IMR-90 (cell line): ENCODE measurements around the gene C11orf21. TPM values are rescaled to one million over a fixed set of nuclear protein-coding genes. Genes with fewer than 3 reads are reported as not detected.

Source experiments
- ATAC-seq: fragments of 200-7000 bp; cut with Tn5 transposase; 2 replicates; pipeline ENCODE4 v1.9.1; 2020; ENCODE audit warnings: low read depth, mild to moderate bottlenecking, moderate library complexity
- BruUV-seq: library from RNA; stranded (reverse); fragments of 400-500 nt; replicated peaks from 2 replicates; lab custom pipeline; 2021; lab: Mats Ljungman, UMichigan
- CTCF ChIA-PET: fragments of 300-600 bp; formaldehyde crosslinking; extraction: SDS; loops from one replicate; lab custom pipeline; 2021; ENCODE audit warnings: antibody characterized with exemption; lab: Yijun Ruan, JAX
- POLR2A ChIA-PET: fragments of 300-600 bp; sonication (Branson Sonifier 250); formaldehyde crosslinking; loops from one replicate; lab custom pipeline; 2022; ENCODE audit warnings: antibody characterized with exemption; ENCODE audit not compliant: unreplicated experiment; lab: Charles Lee
- DNase-seq: peaks from one replicate; pipeline ENCODE4 v3.0.0; 2013
- H2AFZ ChIP-seq: replicated peaks from 2 replicates; pipeline ENCODE3; 2013; ENCODE audit warnings: low read length, mild to moderate bottlenecking; ENCODE audit not compliant: poor library complexity
- H2AK5ac ChIP-seq: 2 replicates; pipeline ENCODE4 v1.6.1; 2013; ENCODE audit warnings: low read depth, low read length, inconsistent platforms
- H2AK9ac ChIP-seq: replicated peaks from 2 replicates; pipeline ENCODE3; 2013; ENCODE audit warnings: mild to moderate bottlenecking, low read depth, low read length, moderate library complexity; ENCODE audit not compliant: poor library complexity
- H2BK120ac ChIP-seq: 2 replicates; pipeline ENCODE4 v1.6.1; 2013; ENCODE audit warnings: low read depth, low read length, inconsistent platforms
- H2BK15ac ChIP-seq: 3 replicates; pipeline ENCODE4 v1.6.1; 2013; ENCODE audit warnings: low read depth, low read length, inconsistent platforms
- H2BK20ac ChIP-seq: 2 replicates; pipeline ENCODE4 v1.6.1; 2013; ENCODE audit warnings: low read depth, mild to moderate bottlenecking, inconsistent platforms, low read length, moderate library complexity
- H2BK5ac ChIP-seq: 2 replicates; pipeline ENCODE4 v1.6.1; 2013; ENCODE audit warnings: mild to moderate bottlenecking, low read depth, low read length, inconsistent platforms; ENCODE audit not compliant: poor library complexity, severe bottlenecking
- H3K14ac ChIP-seq: replicated peaks from 2 replicates; pipeline ENCODE4 v1.6.1; 2013; ENCODE audit warnings: low read depth, low read length, inconsistent platforms
- H3K18ac ChIP-seq: 2 replicates; pipeline ENCODE4 v1.6.1; 2013; ENCODE audit warnings: low read depth, low read length, control low read depth
- H3K23ac ChIP-seq: 2 replicates; pipeline ENCODE4 v1.6.1; 2013; ENCODE audit warnings: low read depth, low read length, inconsistent platforms
- H3K27ac ChIP-seq: 2 replicates; pipeline ENCODE4 v1.5.1; 2013; ENCODE audit warnings: mild to moderate bottlenecking, control low read depth, low read length; ENCODE audit not compliant: insufficient read depth
- H3K27me3 ChIP-seq: 2 replicates; pipeline ENCODE4 v1.6.1; 2013; ENCODE audit warnings: low read length; ENCODE audit not compliant: control insufficient read depth, insufficient read depth
- H3K36me3 ChIP-seq: 2 replicates; pipeline ENCODE4 v1.6.1; 2013; ENCODE audit warnings: low read length, mixed read lengths; ENCODE audit not compliant: control insufficient read depth, insufficient read depth
- H3K4ac ChIP-seq: 2 replicates; pipeline ENCODE4 v1.6.1; 2013; ENCODE audit warnings: low read depth, low read length, inconsistent platforms
- H3K4me1 ChIP-seq: 2 replicates; pipeline ENCODE4 v1.6.1; 2013; ENCODE audit warnings: low read length, mixed read lengths; ENCODE audit not compliant: control insufficient read depth, insufficient read depth
- H3K4me2 ChIP-seq: 2 replicates; pipeline ENCODE4 v1.6.1; 2013; ENCODE audit warnings: low read depth, mild to moderate bottlenecking, control low read depth, low read length, moderate library complexity
- H3K4me3 ChIP-seq: 2 replicates; pipeline ENCODE4 v1.5.1; 2013; ENCODE audit warnings: low read depth, mild to moderate bottlenecking, control low read depth, low read length, moderate library complexity; ENCODE audit not compliant: insufficient read depth
- H3K56ac ChIP-seq: 2 replicates; pipeline ENCODE4 v1.6.1; 2013; ENCODE audit warnings: low read length, inconsistent platforms; ENCODE audit not compliant: insufficient read depth; ENCODE audit errors: extremely low read depth
- H3K79me1 ChIP-seq, 2 experiments: 2 replicates each; pipeline ENCODE4 v1.6.1; 2013; ENCODE audit warnings: low read length in 2 of 2, inconsistent platforms in 1 of 2, low read depth in 1 of 2
- H3K9ac ChIP-seq: 2 replicates; pipeline ENCODE4 v1.6.1; 2013; ENCODE audit warnings: low read depth, low read length, control low read depth
- H3K9me1 ChIP-seq: 2 replicates; pipeline ENCODE4 v1.6.1; 2013; ENCODE audit warnings: low read length, inconsistent platforms; ENCODE audit not compliant: insufficient read depth
- H3K9me3 ChIP-seq: 2 replicates; pipeline ENCODE4 v1.6.1; 2013; ENCODE audit warnings: low read length; ENCODE audit not compliant: control insufficient read depth, insufficient read depth
- H4K20me1 ChIP-seq: 2 replicates; pipeline ENCODE4 v1.6.1; 2013; ENCODE audit warnings: low read length, inconsistent platforms; ENCODE audit not compliant: insufficient read depth
- H4K5ac ChIP-seq: 2 replicates; pipeline ENCODE4 v1.6.1; 2013; ENCODE audit warnings: mild to moderate bottlenecking, low read depth, low read length, control low read depth
- H4K8ac ChIP-seq, 2 experiments: 2 replicates each; pipeline ENCODE4 v1.6.1; 2013; ENCODE audit warnings: low read depth in 2 of 2, low read length in 2 of 2, control low read depth in 1 of 2, inconsistent platforms in 1 of 2
- H4K91ac ChIP-seq: 2 replicates; pipeline ENCODE4 v1.6.1; 2013; ENCODE audit warnings: low read depth, low read length, inconsistent platforms; ENCODE audit not compliant: insufficient read depth
- BHLHE40 ChIP-seq: fragments of 150-350 bp; IDR thresholded peaks from 2 replicates; pipeline ENCODE4 v1.6.1; 2016; ENCODE audit warnings: mild to moderate bottlenecking, low read depth, low read length
- CEBPB ChIP-seq: IDR thresholded peaks from 2 replicates; pipeline ENCODE4 v1.6.1; 2012; ENCODE audit warnings: low read depth, low read length, improper control_type of control experiment
- CHD1 ChIP-seq: IDR thresholded peaks from 2 replicates; pipeline ENCODE4 v1.6.1; 2012; ENCODE audit warnings: low read depth, low read length, improper control_type of control experiment
- CTCF ChIP-seq: conservative IDR thresholded peaks from 2 replicates; pipeline ENCODE4 v1.5.1; 2012; ENCODE audit warnings: mild to moderate bottlenecking, low read depth, low read length, improper control_type of control experiment
- ELK1 ChIP-seq: fragments of 150-350 bp; IDR thresholded peaks from 2 replicates; pipeline ENCODE4 v1.6.1; 2016; ENCODE audit warnings: low read depth, mild to moderate bottlenecking, low read length, moderate library complexity, borderline replicate concordance
- FOS ChIP-seq: fragments of 150-350 bp; IDR thresholded peaks from 2 replicates; pipeline ENCODE4 v1.6.1; 2016; ENCODE audit warnings: low read depth, low read length
- MAFK ChIP-seq: IDR thresholded peaks from 2 replicates; pipeline ENCODE4 v1.6.1; 2012; ENCODE audit warnings: low read depth, low read length, improper control_type of control experiment
- MAZ ChIP-seq: IDR thresholded peaks from 2 replicates; pipeline ENCODE4 v1.6.1; 2012; ENCODE audit warnings: low read depth, mild to moderate bottlenecking, low read length, improper control_type of control experiment, moderate library complexity, borderline replicate concordance
- MXI1 ChIP-seq: IDR thresholded peaks from 2 replicates; pipeline ENCODE4 v1.6.1; 2012; ENCODE audit warnings: low read depth, mild to moderate bottlenecking, low read length, moderate library complexity, borderline replicate concordance
- NFE2L2 ChIP-seq: fragments of 150-350 bp; IDR thresholded peaks from 2 replicates; pipeline ENCODE4 v1.6.1; 2016; ENCODE audit warnings: low read depth, mild to moderate bottlenecking, low read length
- POLR2A ChIP-seq: IDR thresholded peaks from 2 replicates; pipeline ENCODE4 v1.6.1; 2012; ENCODE audit warnings: mild to moderate bottlenecking, low read depth, low read length
- RAD21 ChIP-seq: IDR thresholded peaks from 2 replicates; pipeline ENCODE4 v1.6.1; 2012; ENCODE audit warnings: low read length, improper control_type of control experiment
- RCOR1 ChIP-seq: IDR thresholded peaks from 2 replicates; pipeline ENCODE4 v1.6.1; 2012; ENCODE audit warnings: mild to moderate bottlenecking, low read length, improper control_type of control experiment; ENCODE audit not compliant: insufficient replicate concordance
- RFX5 ChIP-seq: IDR thresholded peaks from 2 replicates; pipeline ENCODE4 v1.8.0; 2012; ENCODE audit warnings: low read depth, mild to moderate bottlenecking, low read length, moderate library complexity
- SMC3 ChIP-seq: fragments of 150-350 bp; IDR thresholded peaks from 2 replicates; pipeline ENCODE4 v1.6.1; 2016; ENCODE audit warnings: low read depth, mild to moderate bottlenecking, antibody characterized with exemption, low read length, moderate library complexity
- USF2 ChIP-seq: fragments of 150-350 bp; IDR thresholded peaks from 2 replicates; pipeline ENCODE4 v1.6.1; 2017; ENCODE audit warnings: mild to moderate bottlenecking, antibody characterized with exemption, low read length, low read depth
- whole genome bisulfite sequencing, 2 experiments: methylation state at CpG; one replicate each; pipeline versions ENCODE4 v1.1.5 to v1.1.7; 2013; ENCODE audit warnings: missing lambda C conversion rate in 2 of 2; ENCODE audit not compliant: insufficient read length in 1 of 2; ENCODE audit errors: extremely low coverage in 2 of 2; 5-methylcytosine and 5-hydroxymethylcytosine counted together
- dilution Hi-C: fragments of 300-500 bp; cut with HindIII; formaldehyde crosslinking; loops from one replicate; pipeline ENCODE4 v1.14.3; 2018; ENCODE audit warnings: low sequenced_read_pairs; ENCODE audit not compliant: unreplicated experiment
- in situ Hi-C: fragments of 300-500 bp; cut with MboI; formaldehyde crosslinking; loops from 3 replicates; pipeline ENCODE4 v1.14.3; 2019; ENCODE audit warnings: low sequenced_read_pairs, inconsistent platforms, mixed read lengths
- intact Hi-C: fragments of 100-400 bp; cut with micrococcal nuclease; formaldehyde crosslinking; loops from 2 replicates; pipeline ENCODE4 v1.10.0; 2022
- polyA plus RNA-seq, 3 experiments: library from polyadenylated mRNA; depleted of rRNA; stranded (reverse); fragments of >200 nt; gene quantifications; 2 replicates each; pipeline ENCODE4 v1.2.3, GENCODE V29; 2012; ENCODE audit warnings: low replicate concordance in 1 of 3
- total RNA-seq: library from RNA; depleted of rRNA; stranded (reverse); fragments of >200 nt; gene quantifications from 2 replicates; pipeline ENCODE4 v1.2.3, GENCODE V29; 2012

Gene C11orf21
- total and polyA plus RNA-seq, 2 of the 4 experiments (the other 2 are of a cell fraction) = not detected

- CTCF ChIA-PET = no interaction called here
- Histone ChIP-seq H2AK5ac (no peak overlapping the region), H3K4me1 (peaks cover 20% of the 10 kb centered on the region)
Observed at GRCh38 chr11:2314136-2314524, 12.4 kb upstream of the C11orf21 start.

More at GRCh38 chr11:2314136-2314524, 12.4 kb upstream of the C11orf21 start:
- Histone ChIP-seq H4K20me1 (no peaks in the 10 kb centered on the region), H2BK120ac (no peak overlapping the region), H3K9ac (no peak overlapping the region), H3K9me3 (no peaks in the 10 kb centered on the region; the same call in 1 of the 2 replicates), H3K4me3 (no peak overlapping the region), H3K18ac (no peak overlapping the region; the same call in 1 of the 2 replicates), H3K36me3 (no peaks in the 10 kb centered on the region), H3K56ac (no peak overlapping the region), H2AK9ac (no peak overlapping the region), H3K79me1 (no peaks in the 10 kb centered on the region), H2AFZ (peak overlapping the region; percentile 49), H3K27me3 (peaks cover 2% of the 10 kb centered on the region; the same call in 1 of the 2 replicates), H4K91ac (no peak overlapping the region), H3K4me2 (no peak overlapping the region), H3K9me1 (peaks cover 6% of the 10 kb centered on the region; the same call in 1 of the 2 replicates), H3K14ac (no peak overlapping the region), H4K5ac (peak overlapping the region; percentile 51; the same call in 1 of the 2 replicates), H3K27ac (no peak overlapping the region), H2BK5ac (no peak overlapping the region), H3K23ac (no peak overlapping the region), H2BK20ac (no peak overlapping the region), H2BK15ac (no peak overlapping the region), H4K8ac (no peak overlapping the region; a peak in 1 of 4 replicates), H3K4ac (no peak overlapping the region)
- intact Hi-C loops = no loop called here
- no peak for DNase-seq
- no peak for ATAC-seq
- BruUV-seq = no TSS peak
- POLR2A ChIA-PET = no interaction called here
- in situ Hi-C loops = loop anchor here (5.0 kb wide), 1 partner anchor 103 kb away; no protein-coding TSS in a partner anchor
- TF ChIP-seq POLR2A = no peak
- no peak for TF ChIP-seq BHLHE40
- TF ChIP-seq CEBPB = no peak
- TF ChIP-seq RAD21 = no peak
- TF ChIP-seq SMC3 = no peak
- TF ChIP-seq RCOR1 = no peak
- TF ChIP-seq CTCF = no peak
- no peak for TF ChIP-seq USF2
- no peak for TF ChIP-seq ELK1
- TF ChIP-seq CHD1 = no peak
- no peak for TF ChIP-seq FOS
- TF ChIP-seq RFX5 = no peak
- no peak for TF ChIP-seq MXI1
- TF ChIP-seq MAZ = no peak
- no peak for TF ChIP-seq NFE2L2
- no peak for TF ChIP-seq MAFK
- dilution Hi-C loops = no loop called here
- WGBS, 2 experiments = 100% methylated on average over 3 of the region's 7 CpGs; no CpG with 5 or more reads in 1 of the 2 experiments
